Measurements from ENCODE around the gene PSMD3.
"Not testable (repeated sequence)": the region's sequence is repeated elsewhere in the genome, so short reads cannot be mapped to it uniquely, and the experiment has no call there.

The PSMD3 gene

DNA sequence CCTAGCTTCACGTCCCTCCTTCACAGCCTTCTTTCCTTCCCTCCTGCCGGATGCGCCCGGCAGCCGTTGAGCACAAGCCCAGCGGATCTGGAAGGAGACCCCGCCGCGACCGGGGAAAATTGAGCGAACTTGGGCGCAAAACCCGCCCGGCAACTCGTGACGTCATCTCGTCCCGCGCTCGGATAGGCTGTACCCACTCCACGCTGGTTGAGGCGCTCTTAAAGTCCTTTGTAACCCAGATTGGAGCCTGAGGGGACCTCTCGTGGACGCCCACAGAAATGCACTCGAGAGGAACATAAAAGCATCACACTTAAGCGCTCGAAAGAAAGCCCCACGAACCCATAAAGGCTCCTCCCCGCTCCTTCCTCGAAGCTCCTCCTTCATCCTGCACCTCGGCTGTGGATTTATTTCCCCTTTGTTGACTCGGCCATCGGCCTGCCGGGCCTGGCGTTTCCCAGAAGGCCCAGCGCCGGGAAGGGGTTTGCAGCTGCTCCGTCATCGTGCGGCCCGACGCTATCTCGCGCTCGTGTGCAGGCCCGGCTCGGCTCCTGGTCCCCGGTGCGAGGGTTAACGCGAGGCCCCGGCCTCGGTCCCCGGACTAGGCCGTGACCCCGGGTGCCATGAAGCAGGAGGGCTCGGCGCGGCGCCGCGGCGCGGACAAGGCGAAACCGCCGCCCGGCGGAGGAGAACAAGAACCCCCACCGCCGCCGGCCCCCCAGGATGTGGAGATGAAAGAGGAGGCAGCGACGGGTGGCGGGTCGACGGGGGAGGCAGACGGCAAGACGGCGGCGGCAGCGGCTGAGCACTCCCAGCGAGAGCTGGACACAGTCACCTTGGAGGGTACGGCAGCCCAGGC lies at the start of gene PSMD3:
TSS of gene PSMD3 (plus strand) at position 457 of the 856 bp plus-strand sequence. CDS start at position 621, 164 bp downstream.
- peak; percentile 99 for DNase-seq

- no peak for DNase-seq
Measured at GRCh38 chr17:39933912-39934311, 46.7 kb upstream of the PSMD3 start.

- no peak for DNase-seq
Measured at GRCh38 chr17:39934324-39934723, 46.3 kb upstream of the PSMD3 start.

DNA sequence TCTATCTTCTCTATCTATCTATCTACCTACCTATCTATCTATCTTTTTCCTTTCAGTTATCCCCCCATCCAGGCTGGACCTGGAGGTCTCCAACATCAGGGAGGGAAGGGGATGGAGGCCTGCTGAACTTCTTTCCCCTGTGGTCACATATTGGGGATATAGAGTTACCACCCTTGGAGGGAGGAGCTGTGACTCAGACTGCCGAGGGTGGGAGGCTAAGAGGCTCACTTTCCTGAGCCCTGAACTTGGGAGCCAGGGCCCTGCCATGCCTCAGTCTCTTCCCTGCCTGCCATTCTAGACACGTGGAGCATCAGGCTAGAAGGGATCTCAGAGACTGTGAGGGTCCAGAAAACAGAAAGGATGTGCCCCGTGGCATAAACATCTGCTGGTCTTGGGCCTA lies 44.7 kb upstream of the PSMD3 start:
- DNase-seq, result no peak

- no peak for DNase-seq
Measured at GRCh38 chr17:39937447-39937846, 43.2 kb upstream of the PSMD3 start.

- DNase-seq, result no peak
Measured at GRCh38 chr17:39938140-39938869, 42.3 kb upstream of the PSMD3 start.

DNA sequence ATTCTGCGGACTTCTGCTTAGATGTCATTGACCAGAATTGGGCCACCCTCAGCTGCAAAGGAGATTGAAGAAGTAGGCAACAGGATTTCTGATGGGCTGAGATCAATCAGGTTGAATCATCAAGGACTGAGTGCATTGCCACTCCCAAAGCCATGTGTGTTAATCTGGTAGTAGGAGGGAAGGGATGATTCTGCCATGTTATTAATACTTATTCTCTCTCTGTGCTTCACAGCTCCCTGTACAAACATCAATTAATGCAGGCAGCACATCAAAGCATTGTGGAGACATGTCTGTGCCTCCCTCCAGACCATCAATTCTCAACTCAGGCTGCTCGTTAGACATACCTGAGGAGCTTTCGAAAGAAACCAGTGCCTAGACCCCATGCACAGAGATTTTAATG lies 41.5 kb upstream of the PSMD3 start:
- DNase-seq, result no peak

- peak; percentile 11 for DNase-seq
Measured at GRCh38 chr17:39939588-39940419, 40.8 kb upstream of the PSMD3 start.

GRCh38 chr17:39943702-39944392 lies 36.8 kb upstream of the PSMD3 start:
- DNase-seq, result no peak

DNA sequence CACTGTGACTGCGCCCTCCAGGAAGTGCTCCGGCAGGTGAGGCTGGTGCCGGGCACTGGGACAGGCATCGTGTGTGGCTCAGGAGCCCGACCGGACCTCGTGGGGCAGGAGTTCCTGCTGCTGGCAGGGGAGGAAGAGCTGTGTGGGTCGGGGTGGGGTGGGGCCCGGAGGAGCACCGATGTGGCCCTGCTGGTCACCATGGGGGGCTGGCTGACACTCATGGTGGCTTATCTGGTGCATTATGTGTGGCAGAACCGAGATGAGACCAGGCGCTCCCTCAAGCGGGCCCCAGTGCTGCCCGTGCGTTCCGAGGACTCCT lies 36.3 kb upstream of the PSMD3 start:
- no peak for DNase-seq

DNA sequence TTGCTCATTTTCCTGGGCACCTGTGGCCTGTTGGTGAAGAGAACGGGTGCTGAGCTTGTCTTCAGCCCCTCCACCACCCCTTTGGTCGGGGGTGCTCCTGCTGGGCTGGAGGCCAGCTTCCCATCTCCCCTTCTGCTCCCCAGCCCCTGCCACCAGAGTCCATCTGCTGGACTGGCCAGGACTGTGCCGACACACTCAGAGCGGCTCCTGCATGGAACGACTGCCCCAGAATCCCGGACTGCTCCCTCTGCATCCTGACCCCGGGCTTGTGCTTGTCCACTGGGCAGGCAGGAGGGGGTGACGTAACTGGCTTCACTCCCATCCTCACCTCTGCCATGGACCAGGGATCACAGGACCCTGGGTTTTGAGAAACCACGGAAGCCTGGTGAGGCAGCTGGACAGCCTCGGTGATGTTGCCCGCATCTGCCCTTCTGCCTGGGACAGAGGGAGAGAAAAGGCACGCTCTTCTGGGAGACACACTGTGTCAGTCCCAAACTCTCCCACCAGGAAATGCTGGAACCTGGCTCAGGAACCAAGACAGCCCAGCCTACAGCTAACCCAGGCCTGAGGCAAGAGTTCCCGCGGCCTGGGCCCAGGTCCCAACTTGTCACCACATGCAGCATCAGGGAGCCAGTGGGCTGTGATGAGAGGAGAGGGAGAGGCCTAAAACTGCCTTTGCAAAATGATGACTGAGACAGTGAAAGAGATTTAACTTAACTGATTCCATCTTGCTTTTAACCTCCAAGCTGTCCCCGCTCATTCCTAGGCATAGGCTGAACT lies 33.9 kb upstream of the PSMD3 start:
- no peak for DNase-seq

DNA sequence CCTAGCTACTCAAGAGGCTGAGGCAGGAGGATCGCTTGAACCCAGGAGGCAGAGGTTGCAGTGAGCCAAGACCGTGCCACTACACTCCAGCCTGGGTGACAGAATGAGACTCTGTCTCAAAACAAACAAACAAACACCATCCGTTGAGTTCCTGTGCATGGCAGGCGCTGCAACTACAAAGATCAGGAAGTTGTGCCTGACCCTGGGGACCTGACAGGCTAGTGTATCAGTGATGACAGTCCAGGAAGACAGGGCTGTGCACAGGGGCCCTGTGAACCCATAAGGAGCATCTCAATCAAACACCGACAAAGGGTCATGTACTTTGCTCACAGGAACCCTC lies 32.1 kb upstream of the PSMD3 start:
- not testable (repeated sequence) for DNase-seq

DNA sequence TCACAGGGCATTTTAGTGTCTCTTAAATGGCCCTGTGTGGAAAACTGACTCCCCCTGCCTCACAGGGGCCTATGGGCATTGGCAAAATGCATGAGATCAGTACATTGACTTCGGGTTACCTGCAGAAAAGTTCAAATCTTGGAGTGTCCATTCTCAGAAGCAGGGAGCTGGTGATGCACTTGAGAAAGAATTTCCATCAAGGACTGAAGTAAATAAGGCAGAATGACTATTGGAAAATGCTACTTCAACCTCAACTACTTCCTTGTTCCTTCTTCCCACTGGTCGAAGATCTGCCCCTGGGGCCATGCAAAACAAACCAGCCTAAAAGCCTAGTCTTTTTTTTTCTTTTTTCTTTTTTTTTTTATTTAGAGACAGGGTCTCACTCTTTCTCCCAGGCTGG lies 31.6 kb upstream of the PSMD3 start:
- DNase-seq, result no peak

- no peak for DNase-seq
Measured at GRCh38 chr17:39950871-39951348, 29.7 kb upstream of the PSMD3 start.

DNA sequence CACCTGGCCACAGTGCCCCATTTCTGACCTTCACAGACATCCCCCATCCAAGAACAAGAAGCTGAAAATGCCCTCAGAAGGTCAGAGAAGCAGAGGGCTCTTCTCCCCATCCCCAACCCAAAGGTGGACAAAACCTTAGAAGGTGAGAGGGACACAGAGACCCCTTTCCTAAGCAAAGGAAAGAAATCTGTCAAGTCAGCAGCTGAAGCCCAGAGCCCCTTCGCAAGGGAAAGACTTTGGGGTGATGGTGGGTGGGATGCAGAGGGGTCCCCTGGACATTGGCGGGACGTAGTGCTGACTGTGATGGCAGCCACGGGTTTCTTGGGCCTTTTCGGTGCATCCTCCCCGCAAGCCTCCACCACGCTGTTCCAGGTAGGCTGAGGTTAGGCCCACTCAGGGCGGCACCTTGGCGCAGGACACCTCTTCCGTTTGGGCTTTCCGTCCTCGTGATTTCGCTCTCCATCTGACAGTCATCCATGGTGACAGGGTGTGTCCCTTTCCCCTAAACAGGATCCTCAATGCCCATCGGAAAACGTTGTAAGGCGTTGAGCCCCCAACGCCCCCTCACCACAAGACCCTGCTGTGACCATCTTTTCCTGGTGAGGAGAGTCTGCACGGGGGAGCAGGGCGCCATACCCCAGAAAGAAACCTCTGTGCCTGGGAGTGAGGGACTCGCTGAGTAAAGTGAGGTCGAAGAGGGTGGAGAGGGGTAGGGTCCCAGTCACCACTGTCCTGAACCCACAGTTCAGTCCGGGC lies 28.5 kb upstream of the PSMD3 start:
- no peak for DNase-seq

DNA sequence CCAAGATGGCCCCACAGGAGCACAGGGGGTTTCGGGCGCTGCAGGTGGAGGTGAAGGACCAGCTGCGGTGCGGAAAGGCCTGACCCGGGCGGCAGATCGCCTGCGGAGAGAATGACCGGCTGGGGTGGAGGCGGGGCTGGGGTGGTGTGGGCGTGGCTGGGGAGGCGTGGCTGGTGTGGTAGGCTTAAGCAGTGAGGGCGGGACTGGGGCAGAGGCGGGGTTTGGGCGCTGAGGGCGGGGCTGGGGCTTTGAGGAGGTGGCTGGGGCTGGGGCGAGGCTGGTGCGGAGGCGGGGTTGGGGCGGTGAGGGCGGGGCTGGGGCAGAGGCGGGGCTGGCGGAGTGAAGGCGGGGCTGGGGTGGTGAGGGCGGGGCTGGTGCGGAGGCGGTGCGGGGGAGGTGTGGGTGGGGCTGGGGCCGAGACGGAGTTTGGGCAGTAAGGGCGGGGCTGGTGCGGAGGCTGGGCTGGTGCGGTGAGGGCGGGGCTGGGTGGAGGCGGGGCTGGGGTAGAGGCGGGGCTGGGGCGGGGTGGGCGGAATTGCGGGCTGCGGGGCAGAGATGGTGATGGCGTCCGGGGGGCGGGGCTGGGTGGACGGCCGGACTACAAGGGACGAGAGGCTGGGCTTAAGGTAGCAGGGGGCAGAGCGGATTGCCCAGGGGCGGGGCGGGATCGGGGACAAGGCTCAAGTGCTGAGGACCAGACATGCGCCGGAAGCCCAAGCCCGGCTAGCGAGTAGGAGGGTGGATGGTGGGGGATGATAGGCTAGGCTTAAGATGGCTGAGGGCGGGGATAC lies 27.7 kb upstream of the PSMD3 start:
- peak; percentile 94 for DNase-seq

- no peak for DNase-seq
Measured at GRCh38 chr17:39953471-39953888, 27.1 kb upstream of the PSMD3 start.

DNA sequence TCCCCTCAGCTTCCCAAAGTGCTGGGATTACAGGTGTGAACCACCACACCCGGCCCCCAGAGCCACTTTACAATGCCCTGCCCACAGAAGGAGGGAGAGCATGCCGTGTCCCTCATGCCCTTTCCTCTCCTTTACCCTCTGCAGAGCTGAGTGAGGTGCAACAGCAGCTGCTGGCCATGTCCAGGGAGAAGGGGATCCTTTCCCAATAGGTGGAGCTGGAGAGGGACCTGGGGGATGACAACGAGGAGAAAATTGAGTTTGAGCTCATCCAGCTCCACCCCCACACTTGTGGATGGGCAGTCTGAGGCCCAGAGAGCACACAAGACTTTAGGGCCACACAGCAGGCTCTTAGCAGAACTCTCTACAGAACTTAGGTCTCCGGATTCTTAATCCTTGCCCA lies 25.7 kb upstream of the PSMD3 start:
- no peak for DNase-seq

DNA sequence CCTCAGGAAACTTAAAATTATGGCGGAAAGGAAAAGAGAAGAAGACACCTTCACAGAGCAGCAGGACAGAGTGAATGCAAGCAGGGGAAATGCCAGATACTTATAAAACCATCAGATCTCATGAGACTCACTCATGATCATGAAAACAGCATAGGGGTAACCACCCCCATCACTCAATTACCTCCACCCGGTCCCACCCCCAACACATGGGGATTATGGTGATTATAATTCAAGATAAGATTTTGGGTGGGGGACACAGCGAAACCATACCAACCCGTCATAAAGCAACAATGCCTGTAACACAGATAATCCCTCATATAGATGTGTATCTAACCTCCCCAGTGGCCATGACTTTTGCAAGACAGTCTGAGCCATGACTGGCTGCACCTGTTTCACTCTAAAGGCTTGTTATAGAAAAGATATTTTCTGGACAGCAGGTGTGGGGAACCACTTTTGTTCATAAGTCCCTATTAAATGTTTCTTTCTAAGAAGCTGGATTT lies 24.8 kb upstream of the PSMD3 start:
- no peak for DNase-seq

- no peak for DNase-seq
Measured at GRCh38 chr17:39960524-39961041, 20.0 kb upstream of the PSMD3 start.
